GM12891 (cell line): Measurements from ENCODE around the gene IRS1.
"Not testable (repeated sequence)": the region's sequence is repeated elsewhere in the genome, so short reads cannot be mapped to it uniquely, and the experiment has no call there.

Experiments used
- DNase-seq: peaks from one replicate; pipeline ENCODE4 v3.0.0; 2011; ENCODE audit warnings: low spot score; ENCODE audit not compliant: insufficient read length
- FAIRE-seq: peaks from 2 replicates; lab custom pipeline; 2011; peaks lifted over from hg19 to GRCh38; lab: Jason Lieb, UNC
- PAX5 ChIP-seq: IDR thresholded peaks from 2 replicates; pipeline ENCODE4 v1.6.1; 2011; ENCODE audit warnings: low read length, moderate library complexity, mild to moderate bottlenecking; ENCODE audit not compliant: insufficient read depth, severe bottlenecking
- POLR2A ChIP-seq: IDR thresholded peaks from 2 replicates; pipeline ENCODE4 v1.6.1; 2011; ENCODE audit warnings: low read depth, low read length, control low read depth
- POLR2AphosphoS5 ChIP-seq: IDR thresholded peaks from 2 replicates; pipeline ENCODE4 v1.6.1; 2011; ENCODE audit warnings: low read depth, low read length, control low read depth
- POU2F2 ChIP-seq: IDR thresholded peaks from 2 replicates; pipeline ENCODE4 v1.6.1; 2011; ENCODE audit warnings: low read depth, mild to moderate bottlenecking, control low read depth, low read length, moderate library complexity
- SPI1 ChIP-seq: IDR thresholded peaks from 2 replicates; pipeline ENCODE4 v1.6.1; 2011; ENCODE audit warnings: low read depth, low read length, control low read depth
- TAF1 ChIP-seq: IDR thresholded peaks from 2 replicates; pipeline ENCODE4 v1.6.1; 2011; ENCODE audit warnings: low read depth, low read length, control low read depth

IRS1 gene

DNA sequence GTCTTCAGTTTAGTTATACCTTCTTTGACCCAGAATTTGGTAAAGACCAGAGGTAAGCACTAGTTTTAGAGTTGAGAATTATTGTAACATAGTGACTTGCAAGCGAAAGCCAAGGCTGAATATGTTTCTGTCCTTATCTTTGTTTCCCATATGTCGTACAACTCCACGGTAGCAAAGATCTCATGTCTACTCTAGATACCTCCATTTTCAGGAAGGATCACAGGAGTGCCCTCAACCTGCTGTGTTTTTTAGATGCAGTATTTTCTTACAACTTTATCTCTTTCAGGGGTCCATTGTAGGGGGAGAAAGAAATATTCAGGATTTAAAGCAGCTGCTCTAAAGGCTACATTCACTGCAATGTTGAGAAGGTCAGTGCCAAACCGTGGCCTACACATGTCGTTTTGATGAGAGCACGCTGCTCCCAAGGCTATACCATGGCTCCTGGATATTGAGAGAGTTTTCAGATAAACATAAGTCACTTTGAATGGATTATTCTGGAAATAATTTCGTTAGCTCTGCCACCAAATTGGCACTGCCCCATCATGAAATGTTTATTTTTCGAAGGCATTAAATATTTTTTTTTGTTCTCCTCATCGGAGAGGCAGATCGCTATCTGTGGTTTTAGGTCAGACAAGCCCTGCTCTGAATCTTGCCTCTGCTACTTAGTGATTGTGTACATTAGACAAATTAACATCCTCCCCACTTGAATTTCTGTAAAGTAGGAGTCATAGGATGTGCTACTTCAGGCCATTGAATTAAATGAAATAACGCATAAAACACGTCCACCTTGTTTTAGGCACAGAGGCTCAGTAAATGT is 38.4 kb upstream of the IRS1 start:
- TF ChIP-seq TAF1 (no peak), PAX5 (no peak), POLR2A (no peak), POU2F2 (no peak), SPI1 (no peak), POLR2AphosphoS5 (no peak)
- FAIRE-seq = peak; percentile 61
- no peak for DNase-seq

DNA sequence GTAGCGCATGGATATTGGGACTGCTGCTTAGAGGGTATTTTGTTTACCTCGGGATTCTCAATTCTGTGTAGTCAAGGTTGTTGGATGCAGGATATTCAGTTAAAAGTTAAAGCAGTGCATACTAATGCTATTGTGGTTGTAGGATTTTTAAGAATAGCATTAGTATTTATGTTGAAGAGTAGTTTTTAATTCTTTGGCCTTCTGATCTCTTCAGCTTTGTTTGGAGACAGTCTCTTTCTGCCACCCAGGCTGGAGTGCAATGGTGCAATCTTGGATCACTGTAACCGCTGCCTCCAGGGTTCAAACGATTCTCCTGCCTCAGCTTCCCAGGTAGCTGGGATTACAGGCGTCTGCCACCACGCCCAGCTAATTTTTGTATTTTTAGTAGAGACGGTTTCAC is 37.7 kb upstream of the IRS1 start:
- no peak for TF ChIP-seq PAX5
- DNase-seq = no peak
- FAIRE-seq = peak; percentile 20

- no peak for DNase-seq
- TF ChIP-seq SPI1 = no peak
- no peak; the same call in 1 of the 2 replicates for TF ChIP-seq POLR2A
- no peak for TF ChIP-seq TAF1
- no peak for FAIRE-seq
Observed at GRCh38 chr2:226836548-226836885, 36.9 kb upstream of the IRS1 start.

GRCh38 chr2:226835796-226836547 is 36.4 kb upstream of the IRS1 start, which contains the start of gene RHBDD1:
TSS of gene RHBDD1 (plus strand) at chr2:226836054. CDS start at chr2:226864694, 28,640 bp downstream.
- DNase-seq = peak; percentile 84
- TF ChIP-seq POLR2A = peak; percentile 85
- peak; percentile 19; the same call in 1 of the 2 replicates for TF ChIP-seq POU2F2
- peak; percentile 90 for TF ChIP-seq POLR2AphosphoS5
- peak; percentile 77 for TF ChIP-seq PAX5
- TF ChIP-seq SPI1 = no peak
- peak; percentile 79 for TF ChIP-seq TAF1
- FAIRE-seq = peak; percentile 100

DNA sequence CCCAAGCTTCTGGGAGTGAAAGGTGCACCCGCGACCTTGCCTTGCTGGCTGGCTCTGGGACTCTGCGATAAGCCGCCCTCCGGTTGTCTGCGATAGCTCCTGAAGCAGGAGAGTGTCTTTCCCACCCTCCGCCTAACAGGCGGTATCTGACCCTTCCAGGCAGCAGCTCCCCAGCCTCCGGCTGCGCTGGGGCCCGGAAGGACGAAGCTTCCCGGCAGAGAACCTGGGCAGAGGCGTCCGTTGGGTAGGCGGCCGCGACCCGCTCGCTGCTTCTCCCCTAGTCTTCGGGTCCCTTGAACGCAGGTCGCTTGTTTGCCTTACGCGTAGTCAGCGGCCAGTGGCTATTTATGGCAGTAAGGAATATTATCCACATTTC is 35.8 kb upstream of the IRS1 start:
- FAIRE-seq = peak; percentile 45
- TF ChIP-seq POLR2A (no peak), TAF1 (no peak), POU2F2 (no peak), POLR2AphosphoS5 (no peak)
- no peak for DNase-seq

GRCh38 chr2:226834880-226835279 is 35.3 kb upstream of the IRS1 start:
- DNase-seq, FAIRE-seq: not testable (repeated sequence)

GRCh38 chr2:226832061-226832460 is 32.4 kb upstream of the IRS1 start:
- DNase-seq (no peak), FAIRE-seq (no peak)
- no peak for TF ChIP-seq POU2F2
- no peak for TF ChIP-seq PAX5
- no peak for TF ChIP-seq POLR2AphosphoS5
- TF ChIP-seq POLR2A = no peak
- no peak for TF ChIP-seq SPI1
- TF ChIP-seq TAF1 = no peak

DNA sequence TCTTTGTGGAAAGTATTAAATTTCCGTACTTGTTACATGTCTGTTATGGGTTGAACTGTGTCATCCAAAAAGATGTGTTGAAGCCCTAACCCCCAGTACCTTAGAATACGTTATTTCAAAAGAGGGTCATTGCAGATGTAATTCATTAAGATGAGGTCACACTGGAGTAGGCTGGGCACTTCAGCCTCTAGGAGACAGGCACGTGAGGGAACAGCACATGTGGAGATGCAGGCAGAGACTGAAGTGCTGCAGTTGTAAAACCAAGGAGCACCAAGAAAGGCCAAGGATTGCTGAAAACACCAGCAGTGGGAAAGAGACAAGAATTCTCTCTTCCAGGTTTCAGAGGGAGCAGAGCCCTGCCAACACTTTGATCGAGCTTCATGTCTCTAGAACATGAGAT is 31.6 kb upstream of the IRS1 start:
- DNase-seq = no peak
- no peak for FAIRE-seq
- TF ChIP-seq POLR2A (no peak), POU2F2 (no peak), POLR2AphosphoS5 (no peak), PAX5 (no peak), TAF1 (no peak), SPI1 (no peak)

- FAIRE-seq (no peak), DNase-seq (no peak)
- TF ChIP-seq POU2F2 = no peak
- no peak for TF ChIP-seq POLR2A
- TF ChIP-seq PAX5 = no peak
- TF ChIP-seq SPI1 = no peak
- TF ChIP-seq POLR2AphosphoS5 = no peak
- TF ChIP-seq TAF1 = no peak
Observed at GRCh38 chr2:226829721-226830631, 30.4 kb upstream of the IRS1 start.
